ENCODE results near the gene DIAPH2. TPM values are rescaled to one million over a fixed set of nuclear protein-coding genes. Genes with fewer than 3 reads are reported as not detected.

DIAPH2 gene
- total RNA-seq, 2 donors from 2014 or later: 11.6 to 12.7 TPM

DNA sequence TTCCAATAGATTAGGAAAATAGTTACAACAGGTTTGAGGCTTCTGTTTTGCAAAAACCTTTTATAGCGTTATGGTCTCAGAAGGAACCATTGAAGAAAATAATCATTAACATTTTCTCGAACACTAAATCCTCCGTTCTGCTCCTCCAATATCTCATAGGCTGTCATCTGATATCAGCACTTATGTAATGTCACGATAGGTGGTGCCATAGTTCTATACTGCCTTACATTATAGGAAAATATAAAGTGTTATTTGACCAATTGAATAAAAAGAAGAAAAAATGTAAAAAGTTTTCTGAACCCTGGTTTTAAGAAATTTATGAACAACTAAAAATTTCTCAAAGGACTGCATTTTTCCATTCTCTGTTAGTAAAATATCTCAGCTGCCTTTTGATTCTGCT lies 490.5 kb downstream of the DIAPH2 start:
- no peaks in the 10 kb centered on the region for H3K27me3 ChIP-seq
- peaks cover 0 to 8% of the 10 kb centered on the region in 2 donors for H3K9me3 ChIP-seq
- H3K36me3 ChIP-seq: no peaks in the 10 kb centered on the region
- H3K27ac ChIP-seq: no peak overlapping the region
- H3K4me3 ChIP-seq: no peak overlapping the region
- H3K4me1 ChIP-seq: no peaks in the 10 kb centered on the region
- DNase-seq (ENCODE audit: low spot score): no peak
- TF ChIP-seq, protein P1, sequence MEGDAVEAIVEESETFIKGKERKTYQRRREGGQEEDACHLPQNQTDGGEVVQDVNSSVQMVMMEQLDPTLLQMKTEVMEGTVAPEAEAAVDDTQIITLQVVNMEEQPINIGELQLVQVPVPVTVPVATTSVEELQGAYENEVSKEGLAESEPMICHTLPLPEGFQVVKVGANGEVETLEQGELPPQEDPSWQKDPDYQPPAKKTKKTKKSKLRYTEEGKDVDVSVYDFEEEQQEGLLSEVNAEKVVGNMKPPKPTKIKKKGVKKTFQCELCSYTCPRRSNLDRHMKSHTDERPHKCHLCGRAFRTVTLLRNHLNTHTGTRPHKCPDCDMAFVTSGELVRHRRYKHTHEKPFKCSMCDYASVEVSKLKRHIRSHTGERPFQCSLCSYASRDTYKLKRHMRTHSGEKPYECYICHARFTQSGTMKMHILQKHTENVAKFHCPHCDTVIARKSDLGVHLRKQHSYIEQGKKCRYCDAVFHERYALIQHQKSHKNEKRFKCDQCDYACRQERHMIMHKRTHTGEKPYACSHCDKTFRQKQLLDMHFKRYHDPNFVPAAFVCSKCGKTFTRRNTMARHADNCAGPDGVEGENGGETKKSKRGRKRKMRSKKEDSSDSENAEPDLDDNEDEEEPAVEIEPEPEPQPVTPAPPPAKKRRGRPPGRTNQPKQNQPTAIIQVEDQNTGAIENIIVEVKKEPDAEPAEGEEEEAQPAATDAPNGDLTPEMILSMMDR (IDR thresholded peaks at IDR 0.05): no peak

DNA sequence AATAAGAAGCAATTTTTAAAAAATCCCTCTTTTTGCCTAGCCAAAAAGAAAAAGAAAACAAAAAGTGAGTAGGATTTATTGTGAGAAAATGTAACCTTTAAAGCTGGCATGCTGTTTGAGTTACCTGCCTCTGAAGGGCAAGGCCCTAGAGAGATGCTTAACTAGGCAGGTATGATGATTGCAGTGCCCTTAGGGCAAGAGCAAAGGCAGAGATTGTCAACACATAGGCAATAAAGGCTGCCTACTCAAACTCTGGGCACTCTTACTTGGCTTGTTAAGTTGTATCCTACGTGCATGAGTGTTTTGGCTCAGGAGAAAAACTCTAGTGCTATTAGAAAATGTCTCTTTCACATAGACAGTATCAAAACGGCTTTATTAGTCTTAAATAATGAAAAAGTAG lies 505.0 kb downstream of the DIAPH2 start:
- DNase-seq (ENCODE audit: low spot score): no peak
- no peaks in the 10 kb centered on the region for H3K36me3 ChIP-seq
- TF ChIP-seq, protein P1 (IDR thresholded peaks at IDR 0.05): no peak
- H3K4me1 ChIP-seq: no peaks in the 10 kb centered on the region
- H3K27me3 ChIP-seq: no peaks in the 10 kb centered on the region
- no peak overlapping the region for H3K27ac ChIP-seq
- no peaks in the 10 kb centered on the region for H3K9me3 ChIP-seq
- no peak overlapping the region for H3K4me3 ChIP-seq

DNA sequence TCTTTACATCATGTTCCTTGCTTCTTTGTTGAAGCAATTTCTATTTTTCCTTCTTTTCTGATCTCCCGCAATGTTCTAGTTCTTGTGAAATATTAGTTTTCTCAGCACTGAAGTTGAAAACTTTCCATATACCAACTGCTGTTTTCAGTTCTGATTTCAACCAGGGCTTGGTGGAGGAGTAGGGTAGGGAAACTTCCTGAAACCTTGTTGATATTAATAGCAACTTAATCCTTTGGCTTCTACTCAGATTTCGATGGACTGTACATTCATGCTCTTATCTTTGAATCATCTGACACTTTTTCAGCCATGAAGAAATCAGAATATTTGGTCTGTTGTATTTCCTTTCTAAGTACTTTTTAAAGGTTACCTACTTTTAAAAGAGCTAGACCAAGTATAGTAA lies 514.9 kb downstream of the DIAPH2 start:
- Histone ChIP-seq H3K36me3 (no peaks in the 10 kb centered on the region), H3K27ac (no peak overlapping the region), H3K4me3 (no peak overlapping the region), H3K27me3 (no peaks in the 10 kb centered on the region), H3K9me3 (peaks cover 0 to 3% of the 10 kb centered on the region in 2 donors), H3K4me1 (no peaks in the 10 kb centered on the region)
- DNase-seq (ENCODE audit: low spot score): no peak
- TF ChIP-seq, protein P1 (IDR thresholded peaks at IDR 0.05): no peak

DNA sequence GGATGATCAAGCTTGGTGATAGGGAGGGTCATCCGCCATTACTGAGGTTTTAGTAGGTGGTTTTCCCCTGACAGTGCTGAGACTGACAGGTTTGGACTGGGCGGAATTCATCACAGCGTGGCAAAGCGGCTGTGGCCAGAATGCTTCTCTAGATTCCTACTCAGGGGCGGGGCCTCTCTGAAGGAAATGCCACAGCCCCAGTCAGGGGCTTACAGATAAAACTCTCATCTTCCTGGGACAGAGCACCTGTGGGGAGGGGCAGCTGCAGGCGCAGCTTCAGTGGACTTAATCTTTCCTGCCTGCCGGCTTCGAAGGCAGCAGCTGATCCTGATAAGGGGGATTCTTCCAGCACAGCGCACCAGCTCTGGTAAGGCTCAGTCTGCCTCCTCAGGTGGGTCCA lies 515.8 kb downstream of the DIAPH2 start:
- TF ChIP-seq, protein P1 (IDR thresholded peaks at IDR 0.05): no peak
- Histone ChIP-seq H3K4me3 (no peak overlapping the region), H3K9me3 (peaks cover 0 to 10% of the 10 kb centered on the region in 2 donors), H3K27me3 (no peaks in the 10 kb centered on the region), H3K27ac (no peak overlapping the region), H3K4me1 (no peaks in the 10 kb centered on the region), H3K36me3 (no peaks in the 10 kb centered on the region)
- no peak for DNase-seq (ENCODE audit: low spot score)

DNA sequence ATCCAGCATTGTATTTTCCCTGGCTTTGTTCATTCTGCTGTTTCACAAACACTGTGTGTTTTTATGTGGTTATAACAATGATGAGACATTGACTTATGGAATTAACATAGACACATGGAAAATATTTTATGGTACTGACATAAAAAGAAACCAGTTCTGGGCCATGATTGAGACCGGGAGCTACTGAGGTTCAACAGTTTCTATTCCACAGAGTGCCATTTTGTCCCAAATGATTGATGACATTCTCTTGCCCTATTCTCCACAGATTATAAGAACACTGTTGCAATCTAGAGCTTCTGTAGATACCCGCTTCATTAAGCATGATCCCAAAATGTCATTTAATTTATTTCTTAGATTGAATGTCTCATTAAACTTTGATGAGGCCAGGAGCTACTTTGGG lies 525.9 kb downstream of the DIAPH2 start:
- DNase-seq (ENCODE audit: low spot score): no peak
- Histone ChIP-seq H3K36me3 (no peaks in the 10 kb centered on the region), H3K27ac (no peak overlapping the region), H3K4me1 (no peaks in the 10 kb centered on the region), H3K27me3 (no peaks in the 10 kb centered on the region), H3K9me3 (no peaks in the 10 kb centered on the region), H3K4me3 (no peak overlapping the region)
- TF ChIP-seq, protein P1 (IDR thresholded peaks at IDR 0.05): no peak

DNA sequence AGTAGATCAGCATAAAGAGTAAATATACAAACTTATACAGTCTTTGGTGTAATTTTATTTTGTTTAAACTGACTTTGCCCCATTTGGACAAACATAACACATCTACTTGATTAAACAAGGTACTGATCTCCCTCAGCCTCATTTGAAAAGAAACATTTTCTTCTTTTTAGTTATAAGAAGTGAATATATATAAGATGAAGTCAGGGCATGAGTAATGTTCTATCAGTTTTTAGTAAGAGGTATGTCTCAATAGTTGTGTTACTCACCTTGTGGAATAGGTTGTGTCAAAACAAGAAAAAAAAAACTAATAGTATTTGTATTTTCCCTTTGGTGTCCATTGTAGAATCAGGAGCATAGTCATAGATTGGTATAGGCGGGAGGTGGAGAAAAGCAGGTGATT lies 526.4 kb downstream of the DIAPH2 start:
- H3K9me3 ChIP-seq: no peaks in the 10 kb centered on the region
- TF ChIP-seq, protein P1 (IDR thresholded peaks at IDR 0.05): no peak
- no peak for DNase-seq (ENCODE audit: low spot score)
- no peaks in the 10 kb centered on the region for H3K36me3 ChIP-seq
- no peaks in the 10 kb centered on the region for H3K4me1 ChIP-seq
- no peak overlapping the region for H3K27ac ChIP-seq
- no peak overlapping the region for H3K4me3 ChIP-seq
- no peaks in the 10 kb centered on the region for H3K27me3 ChIP-seq
